GM12878 (cell line): ENCODE results near the gene TSHZ1. TPM values are rescaled to one million over a fixed set of nuclear protein-coding genes. Genes with fewer than 3 reads are reported as not detected.

Experiments used
- ATAC-seq: fragments of 200-7000 bp; cut with Tn5 transposase; 3 replicates; pipeline ENCODE4 v1.9.1; 2020; ENCODE audit warnings: mild to moderate bottlenecking, moderate library complexity
- BruUV-seq: library from RNA; stranded (reverse); fragments of 400-500 nt; replicated peaks from 2 replicates; lab custom pipeline; 2021; lab: Mats Ljungman, UMichigan
- CTCF ChIA-PET: fragments of 300-600 bp; sonication (Branson Sonifier 250); formaldehyde crosslinking; extraction: SDS; loops from one replicate; lab custom pipeline; 2021; ENCODE audit warnings: inconsistent platforms; lab: Yijun Ruan, JAX
- POLR2A ChIA-PET: fragments of 350-600 bp; formaldehyde crosslinking; extraction: SDS; loops from one replicate; lab custom pipeline; 2021; ENCODE audit warnings: inconsistent platforms; lab: Charles Lee
- RAD21 ChIA-PET: fragments of 300-600 bp; sonication (Branson Sonifier 250); formaldehyde crosslinking; loops from one replicate; lab custom pipeline; 2023; ENCODE audit warnings: antibody characterized with exemption; ENCODE audit not compliant: unreplicated experiment; lab: Charles Lee
- SMC1A ChIA-PET: fragments of 300-600 bp; sonication (Branson Sonifier 250); formaldehyde crosslinking; loops from one replicate; lab custom pipeline; 2023; ENCODE audit not compliant: unreplicated experiment, uncharacterized antibody; lab: Charles Lee
- DNase-seq: peaks from one replicate; pipeline ENCODE4 v3.0.0-alpha.2; 2011; ENCODE audit warnings: low read depth, low spot score
- FAIRE-seq: peaks from 3 replicates; lab custom pipeline; 2011; peaks lifted over from hg19 to GRCh38; lab: Jason Lieb, UNC
- H2AFZ ChIP-seq: 2 replicates; pipeline ENCODE4 v1.6.0; 2011; ENCODE audit warnings: low read depth, low read length, control low read depth; ENCODE audit not compliant: control insufficient read depth
- H3K27ac ChIP-seq: 2 replicates; pipeline ENCODE4 v1.5.1; 2011; ENCODE audit warnings: control low read depth; ENCODE audit not compliant: control insufficient read depth, insufficient read depth
- H3K27me3 ChIP-seq, 2 experiments: replicated peaks in 1 of 2; 2 replicates each; pipeline versions ENCODE4 v1.6.0 to v1.6.1; 2011; ENCODE audit warnings: low read length in 1 of 2; ENCODE audit not compliant: control insufficient read depth in 2 of 2, insufficient read depth in 2 of 2
- H3K36me3 ChIP-seq, 2 experiments: 2 replicates each; pipeline ENCODE4 v1.5.1; 2011; ENCODE audit warnings: low read length in 1 of 2; ENCODE audit not compliant: control insufficient read depth in 2 of 2, insufficient read depth in 2 of 2
- H3K4me1 ChIP-seq: 2 replicates; pipeline ENCODE4 v1.6.1; 2011; ENCODE audit warnings: mild to moderate bottlenecking, low read length, moderate library complexity, mixed read lengths; ENCODE audit not compliant: control insufficient read depth, insufficient read depth
- H3K4me2 ChIP-seq: 2 replicates; pipeline ENCODE4 v1.6.0; 2011; ENCODE audit warnings: control low read depth; ENCODE audit not compliant: control insufficient read depth, insufficient read depth
- H3K4me3 ChIP-seq: fragments of 200-600 bp; sonication (generic); 2 replicates; pipeline ENCODE4 v1.5.1; 2016
- H3K79me2 ChIP-seq: 2 replicates; pipeline ENCODE4 v1.6.0; 2011; ENCODE audit warnings: low read length; ENCODE audit not compliant: control insufficient read depth, insufficient read depth
- H3K9ac ChIP-seq: 2 replicates; pipeline ENCODE4 v1.8.0; 2011; ENCODE audit warnings: low read length, control low read depth, mixed read lengths; ENCODE audit not compliant: control insufficient read depth, insufficient read depth
- H3K9me3 ChIP-seq: replicated peaks from 3 replicates; pipeline ENCODE4 v1.5.1; 2011; ENCODE audit warnings: mild to moderate bottlenecking, low read length; ENCODE audit not compliant: control insufficient read depth, insufficient read depth
- H4K20me1 ChIP-seq: 2 replicates; pipeline ENCODE4 v1.6.0; 2011; ENCODE audit not compliant: control insufficient read depth, insufficient read depth
- IKZF2 ChIP-seq, 2 experiments: fragments of 450-650 bp; IDR thresholded peaks; 2 replicates each; pipeline ENCODE4 v1.6.1; 2017; ENCODE audit warnings: mild to moderate bottlenecking in 2 of 2, moderate library complexity in 2 of 2
- IRF4 ChIP-seq: IDR thresholded peaks from 2 replicates; pipeline ENCODE4 v1.6.1; 2011; ENCODE audit warnings: low read depth, low read length
- MTA3 ChIP-seq: IDR thresholded peaks from 2 replicates; pipeline ENCODE4 v1.6.1; 2012; ENCODE audit warnings: low read length, inconsistent platforms, borderline replicate concordance
- NBN ChIP-seq: fragments of 450-650 bp; IDR thresholded peaks from 2 replicates; pipeline ENCODE4 v1.6.1; 2016
- SRF ChIP-seq, 2 experiments: IDR thresholded peaks; 2 replicates each; pipeline ENCODE4 v1.6.1; 2011; ENCODE audit warnings: low read depth in 2 of 2, low read length in 2 of 2, mild to moderate bottlenecking in 1 of 2, moderate library complexity in 1 of 2
- TAF1 ChIP-seq: IDR thresholded peaks from 2 replicates; pipeline ENCODE4 v1.6.1; 2011; ENCODE audit warnings: mild to moderate bottlenecking, low read depth, low read length, borderline replicate concordance
- TCF7 ChIP-seq: IDR thresholded peaks from 2 replicates; pipeline ENCODE4 v1.6.1; 2014; ENCODE audit warnings: antibody characterized with exemption, borderline replicate concordance
- ZNF274 ChIP-seq: IDR thresholded peaks from one replicate; pipeline ENCODE4 v1.8.0; 2011; ENCODE audit not compliant: insufficient read length, insufficient read depth
- WGBS: methylation state at CpG from one replicate; pipeline ENCODE4 v1.1.6; 2016; ENCODE audit warnings: low lambda C conversion rate; ENCODE audit not compliant: insufficient replicate concordance, insufficient coverage; ENCODE audit errors: missing lambda C conversion rate; 5-methylcytosine and 5-hydroxymethylcytosine counted together
- in situ Hi-C: fragments of 300-500 bp; cut with MboI; formaldehyde crosslinking; loops from 9 replicates; pipeline ENCODE4 v1.14.3; 2018; ENCODE audit warnings: mixed read lengths
- intact Hi-C: fragments of 100-400 bp; cut with micrococcal nuclease; formaldehyde crosslinking; loops from one replicate; pipeline ENCODE4 v1.14.2; 2022; ENCODE audit not compliant: unreplicated experiment
- polyA plus RNA-seq, 11 experiments: library from polyadenylated mRNA; depleted of rRNA in 4 of 11; unstranded in 6 of 11; stranded (reverse) in 5 of 11; fragments of >200 nt; fragmentation: Nextera tagmentation in 4 of 11; fragmentation: Illumina TruSeq in 1 of 11; extraction: Ambion mirVana in 4 of 11; extraction: Trizol in 1 of 11; gene quantifications; 1 replicate in 1 of 11; 2 replicates in 10 of 11; pipeline versions ENCODE4 v1.2.1 to v1.2.3, GENCODE V29; 2011 to 2016; ENCODE audit warnings: inconsistent platforms in 2 of 11, missing spikeins in 2 of 11, low read depth in 1 of 11
- total RNA-seq, 4 experiments: library from RNA; depleted of rRNA in 3 of 4; stranded (reverse); fragments of >200 nt in 3 of 4; fragmentation: Illumina TruSeq in 1 of 4; extraction: Trizol in 1 of 4; gene quantifications; 2 replicates each; pipeline versions ENCODE4 v1.2.1 to v1.2.3, GENCODE V29; 2013 to 2021
- TF ChIP-seq, protein P1 (sequence below): IDR thresholded peaks from 2 replicates; pipeline ENCODE4 v1.6.1; 2012; ENCODE audit warnings: low read depth, low read length, improper control_type of control experiment
- TF ChIP-seq, protein P2 (sequence below): fragments of 450-650 bp; IDR thresholded peaks from 2 replicates; pipeline ENCODE4 v1.6.1; 2017; ENCODE audit warnings: mild to moderate bottlenecking, low read depth, inconsistent platforms; ENCODE audit not compliant: poor library complexity, severe bottlenecking
- TF ChIP-seq, protein P3 (sequence below): fragments of 450-650 bp; IDR thresholded peaks from 2 replicates; pipeline ENCODE4 v1.6.1; 2016; ENCODE audit warnings: mild to moderate bottlenecking, moderate library complexity, borderline replicate concordance

Gene TSHZ1
- total and polyA plus RNA-seq, 10 of the 15 experiments (the other 5 are each of a cell fraction or from before 2014, with no cell fraction given), result 2.2 to 15.2 (median 5.1) TPM

DNA sequence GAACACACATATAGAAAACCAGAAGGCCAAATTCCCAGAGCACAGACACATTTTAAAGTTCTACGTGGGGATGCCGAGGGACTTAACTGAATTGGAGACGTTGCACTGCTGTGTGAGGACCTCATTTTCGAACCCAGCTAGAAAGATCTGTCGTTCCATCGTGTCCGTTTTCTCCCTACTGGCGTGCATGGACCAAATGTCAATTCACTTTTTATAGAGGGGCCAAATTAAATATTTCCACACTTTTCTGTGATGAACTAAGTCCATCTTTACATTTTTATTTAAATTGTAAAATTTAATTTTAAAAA lies 692 bp upstream of the TSHZ1 start:
- Histone ChIP-seq H3K4me3 (peak overlapping the region; percentile 96), H3K4me2 (peak overlapping the region; percentile 46), H3K27ac (peak overlapping the region; percentile 86), H2AFZ (peak overlapping the region; percentile 91), H3K79me2 (peaks cover 64% of the 10 kb centered on the region), H4K20me1 (no peaks in the 10 kb centered on the region), H3K27me3 (no peaks in the 10 kb centered on the region), H3K9me3 (no peaks in the 10 kb centered on the region), H3K4me1 (peaks cover 6% of the 10 kb centered on the region; the same call in 1 of the 2 replicates), H3K9ac (peak overlapping the region; percentile 70), H3K36me3 (no peaks in the 10 kb centered on the region)
- peak; percentile 49 for FAIRE-seq
- SMC1A ChIA-PET, result interaction anchor here (0.6 to 0.9 kb wide), 3 partner anchors 34 to 162 kb away, joined by 3 to 5 read pairs (median 3); no protein-coding TSS in a partner anchor
- no peak; the same call in 2 of the 3 replicates for ATAC-seq
- TF ChIP-seq ZNF274 (no peak), SRF (IDR thresholded peaks at IDR 0.05; ENCODE audit: low read depth in 2 of 2, low read length in 2 of 2) (no peak), IKZF2 (IDR thresholded peaks at IDR 0.05) (no peak), NBN (no peak), TCF7 (no peak), IRF4 (no peak), MTA3 (0 out of 2 replicates have a peak, but pooled peaks have one; percentile 45), TAF1 (0 out of 2 replicates have a peak, but pooled peaks have one; percentile 8)
- TF ChIP-seq, protein P1, sequence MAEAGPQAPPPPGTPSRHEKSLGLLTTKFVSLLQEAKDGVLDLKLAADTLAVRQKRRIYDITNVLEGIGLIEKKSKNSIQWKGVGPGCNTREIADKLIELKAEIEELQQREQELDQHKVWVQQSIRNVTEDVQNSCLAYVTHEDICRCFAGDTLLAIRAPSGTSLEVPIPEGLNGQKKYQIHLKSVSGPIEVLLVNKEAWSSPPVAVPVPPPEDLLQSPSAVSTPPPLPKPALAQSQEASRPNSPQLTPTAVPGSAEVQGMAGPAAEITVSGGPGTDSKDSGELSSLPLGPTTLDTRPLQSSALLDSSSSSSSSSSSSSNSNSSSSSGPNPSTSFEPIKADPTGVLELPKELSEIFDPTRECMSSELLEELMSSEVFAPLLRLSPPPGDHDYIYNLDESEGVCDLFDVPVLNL, result no peak
- TF ChIP-seq, protein P2, sequence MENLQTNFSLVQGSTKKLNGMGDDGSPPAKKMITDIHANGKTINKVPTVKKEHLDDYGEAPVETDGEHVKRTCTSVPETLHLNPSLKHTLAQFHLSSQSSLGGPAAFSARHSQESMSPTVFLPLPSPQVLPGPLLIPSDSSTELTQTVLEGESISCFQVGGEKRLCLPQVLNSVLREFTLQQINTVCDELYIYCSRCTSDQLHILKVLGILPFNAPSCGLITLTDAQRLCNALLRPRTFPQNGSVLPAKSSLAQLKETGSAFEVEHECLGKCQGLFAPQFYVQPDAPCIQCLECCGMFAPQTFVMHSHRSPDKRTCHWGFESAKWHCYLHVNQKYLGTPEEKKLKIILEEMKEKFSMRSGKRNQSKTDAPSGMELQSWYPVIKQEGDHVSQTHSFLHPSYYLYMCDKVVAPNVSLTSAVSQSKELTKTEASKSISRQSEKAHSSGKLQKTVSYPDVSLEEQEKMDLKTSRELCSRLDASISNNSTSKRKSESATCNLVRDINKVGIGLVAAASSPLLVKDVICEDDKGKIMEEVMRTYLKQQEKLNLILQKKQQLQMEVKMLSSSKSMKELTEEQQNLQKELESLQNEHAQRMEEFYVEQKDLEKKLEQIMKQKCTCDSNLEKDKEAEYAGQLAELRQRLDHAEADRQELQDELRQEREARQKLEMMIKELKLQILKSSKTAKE, result no peak
- TF ChIP-seq, protein P3, sequence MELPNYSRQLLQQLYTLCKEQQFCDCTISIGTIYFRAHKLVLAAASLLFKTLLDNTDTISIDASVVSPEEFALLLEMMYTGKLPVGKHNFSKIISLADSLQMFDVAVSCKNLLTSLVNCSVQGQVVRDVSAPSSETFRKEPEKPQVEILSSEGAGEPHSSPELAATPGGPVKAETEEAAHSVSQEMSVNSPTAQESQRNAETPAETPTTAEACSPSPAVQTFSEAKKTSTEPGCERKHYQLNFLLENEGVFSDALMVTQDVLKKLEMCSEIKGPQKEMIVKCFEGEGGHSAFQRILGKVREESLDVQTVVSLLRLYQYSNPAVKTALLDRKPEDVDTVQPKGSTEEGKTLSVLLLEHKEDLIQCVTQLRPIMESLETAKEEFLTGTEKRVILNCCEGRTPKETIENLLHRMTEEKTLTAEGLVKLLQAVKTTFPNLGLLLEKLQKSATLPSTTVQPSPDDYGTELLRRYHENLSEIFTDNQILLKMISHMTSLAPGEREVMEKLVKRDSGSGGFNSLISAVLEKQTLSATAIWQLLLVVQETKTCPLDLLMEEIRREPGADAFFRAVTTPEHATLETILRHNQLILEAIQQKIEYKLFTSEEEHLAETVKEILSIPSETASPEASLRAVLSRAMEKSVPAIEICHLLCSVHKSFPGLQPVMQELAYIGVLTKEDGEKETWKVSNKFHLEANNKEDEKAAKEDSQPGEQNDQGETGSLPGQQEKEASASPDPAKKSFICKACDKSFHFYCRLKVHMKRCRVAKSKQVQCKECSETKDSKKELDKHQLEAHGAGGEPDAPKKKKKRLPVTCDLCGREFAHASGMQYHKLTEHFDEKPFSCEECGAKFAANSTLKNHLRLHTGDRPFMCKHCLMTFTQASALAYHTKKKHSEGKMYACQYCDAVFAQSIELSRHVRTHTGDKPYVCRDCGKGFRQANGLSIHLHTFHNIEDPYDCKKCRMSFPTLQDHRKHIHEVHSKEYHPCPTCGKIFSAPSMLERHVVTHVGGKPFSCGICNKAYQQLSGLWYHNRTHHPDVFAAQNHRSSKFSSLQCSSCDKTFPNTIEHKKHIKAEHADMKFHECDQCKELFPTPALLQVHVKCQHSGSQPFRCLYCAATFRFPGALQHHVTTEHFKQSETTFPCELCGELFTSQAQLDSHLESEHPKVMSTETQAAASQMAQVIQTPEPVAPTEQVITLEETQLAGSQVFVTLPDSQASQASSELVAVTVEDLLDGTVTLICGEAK, result 0 out of 2 replicates have a peak, but pooled peaks have one; percentile 35
- in situ Hi-C loops (loop anchor here (25.0 kb wide), 1 partner anchor 1902 kb away; no protein-coding TSS in a partner anchor), intact Hi-C loops (loop anchor here (5.0 to 10.0 kb wide), 10 partner anchors 38 to 1275 kb away; partner anchors contain the start of genes CNDP2, FBXO15, TIMM21 and ZNF407)
- POLR2A ChIA-PET, result interaction anchor here (0.5 to 1.6 kb wide), 5 partner anchors 37 to 1616 kb away, joined by 3 to 9 read pairs (median 7); no protein-coding TSS in a partner anchor
- RAD21 ChIA-PET, result interaction anchor here (0.8 to 1.5 kb wide), 9 partner anchors 11 to 338 kb away, joined by 3 to 6 read pairs (median 3); no protein-coding TSS in a partner anchor
- 0% methylated on average over 8 of the region's 8 CpGs for WGBS
- no TSS peak for BruUV-seq
- DNase-seq, result no peak
- CTCF ChIA-PET, result interaction anchor here (0.8 to 1.1 kb wide), 3 partner anchors 37 to 214 kb away, joined by 3 to 5 read pairs (median 4); no protein-coding TSS in a partner anchor
